Vagina (tissue), 2 donors: ENCODE measurements around the gene GATAD2B. TPM values are rescaled to one million over a fixed set of nuclear protein-coding genes. Genes with fewer than 3 reads are reported as not detected.

ENCODE experiments used
- DNase-seq, 2 donors: peaks; one replicate each; pipeline ENCODE4 v3.0.0-alpha.2; 2017; ENCODE audit errors: extremely low spot score in 2 of 2
- H3K27ac ChIP-seq: fragments of 200-600 bp; sonication (generic); one replicate; pipeline ENCODE4 v1.5.1; 2019
- H3K27me3 ChIP-seq: fragments of 200-600 bp; sonication (generic); one replicate; pipeline ENCODE4 v1.5.1; 2019
- H3K36me3 ChIP-seq, 2 donors: fragments of 200-600 bp; sonication (generic); one replicate each; pipeline ENCODE4 v1.5.1; 2017 to 2019
- H3K4me1 ChIP-seq: fragments of 200-600 bp; sonication (generic); one replicate; pipeline ENCODE4 v1.5.1; 2019
- H3K4me3 ChIP-seq, 2 donors: fragments of 200-600 bp; sonication (generic); 1 replicate in 1 of 2; 2 replicates in 1 of 2; pipeline ENCODE4 v1.5.1; 2016 to 2019
- H3K9me3 ChIP-seq: fragments of 200-600 bp; sonication (generic); one replicate; pipeline ENCODE4 v1.5.1; 2019
- POLR2A ChIP-seq, 2 donors: fragments of 450-650 bp; IDR thresholded peaks; one replicate each; pipeline ENCODE4 v1.6.1; 2017; ENCODE audit warnings: antibody characterized with exemption in 2 of 2, mild to moderate bottlenecking in 2 of 2, moderate library complexity in 2 of 2
- POLR2AphosphoS5 ChIP-seq, 2 donors: sonication (generic); formaldehyde crosslinking; IDR thresholded peaks; one replicate each; pipeline ENCODE4 v1.9.0; 2017; ENCODE audit warnings: antibody characterized with exemption in 2 of 2, mild to moderate bottlenecking in 2 of 2, low read depth in 1 of 2; ENCODE audit not compliant: insufficient read depth in 1 of 2
- intact Hi-C: fragments of 100-400 bp; cut with DNase I; formaldehyde crosslinking; loops from one replicate; pipeline ENCODE4 v1.15.1; 2023
- total RNA-seq: library from RNA; depleted of rRNA; stranded (reverse); fragments of >200 nt; gene quantifications from one replicate; pipeline ENCODE4 v1.2.3, GENCODE V29; 2016
- TF ChIP-seq, protein P1 (sequence below), 3 experiments: fragments of 450-650 bp in 2 of 3; fragments of 200-600 bp in 1 of 3; sonication (generic) in 1 of 3; IDR thresholded peaks; one replicate each; pipeline ENCODE4 v1.5.1; 2017 to 2019; ENCODE audit warnings: antibody characterized with exemption in 3 of 3, mild to moderate bottlenecking in 2 of 3, moderate library complexity in 2 of 3

Gene GATAD2B
- total RNA-seq, 1 donor from 2014 or later: 24.1 TPM

- TF ChIP-seq POLR2A (IDR thresholded peaks at IDR 0.05): no peak
- TF ChIP-seq, protein P1, sequence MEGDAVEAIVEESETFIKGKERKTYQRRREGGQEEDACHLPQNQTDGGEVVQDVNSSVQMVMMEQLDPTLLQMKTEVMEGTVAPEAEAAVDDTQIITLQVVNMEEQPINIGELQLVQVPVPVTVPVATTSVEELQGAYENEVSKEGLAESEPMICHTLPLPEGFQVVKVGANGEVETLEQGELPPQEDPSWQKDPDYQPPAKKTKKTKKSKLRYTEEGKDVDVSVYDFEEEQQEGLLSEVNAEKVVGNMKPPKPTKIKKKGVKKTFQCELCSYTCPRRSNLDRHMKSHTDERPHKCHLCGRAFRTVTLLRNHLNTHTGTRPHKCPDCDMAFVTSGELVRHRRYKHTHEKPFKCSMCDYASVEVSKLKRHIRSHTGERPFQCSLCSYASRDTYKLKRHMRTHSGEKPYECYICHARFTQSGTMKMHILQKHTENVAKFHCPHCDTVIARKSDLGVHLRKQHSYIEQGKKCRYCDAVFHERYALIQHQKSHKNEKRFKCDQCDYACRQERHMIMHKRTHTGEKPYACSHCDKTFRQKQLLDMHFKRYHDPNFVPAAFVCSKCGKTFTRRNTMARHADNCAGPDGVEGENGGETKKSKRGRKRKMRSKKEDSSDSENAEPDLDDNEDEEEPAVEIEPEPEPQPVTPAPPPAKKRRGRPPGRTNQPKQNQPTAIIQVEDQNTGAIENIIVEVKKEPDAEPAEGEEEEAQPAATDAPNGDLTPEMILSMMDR (IDR thresholded peaks at IDR 0.05): no peak
- TF ChIP-seq POLR2AphosphoS5 (IDR thresholded peaks at IDR 0.05; ENCODE audit: insufficient read depth in 1 of 2, low read depth in 1 of 2): no peak
- DNase-seq: no peak
- H3K9me3 ChIP-seq: no peaks in the 10 kb centered on the region
- no peak overlapping the region for H3K4me3 ChIP-seq
- no peaks in the 10 kb centered on the region for H3K27me3 ChIP-seq
- H3K27ac ChIP-seq: no peak overlapping the region
- intact Hi-C loops: no loop called here
- no peaks in the 10 kb centered on the region for H3K36me3 ChIP-seq
- peaks cover 23% of the 10 kb centered on the region for H3K4me1 ChIP-seq
Measured at GRCh38 chr1:153888533-153888932, 34.2 kb downstream of the GATAD2B start.

GRCh38 chr1:153886127-153886526, 36.6 kb downstream of the GATAD2B start:
- H3K4me1 ChIP-seq: peaks cover 43% of the 10 kb centered on the region
- no peak for DNase-seq
- no peaks in the 10 kb centered on the region for H3K27me3 ChIP-seq
- TF ChIP-seq, protein P1 (IDR thresholded peaks at IDR 0.05): no peak
- TF ChIP-seq POLR2A (IDR thresholded peaks at IDR 0.05) (no peak), POLR2AphosphoS5 (IDR thresholded peaks at IDR 0.05; ENCODE audit: insufficient read depth in 1 of 2, low read depth in 1 of 2) (no peak)
- no peaks in the 10 kb centered on the region for H3K9me3 ChIP-seq
- no peaks in the 10 kb centered on the region for H3K36me3 ChIP-seq
- no peak overlapping the region for H3K27ac ChIP-seq
- H3K4me3 ChIP-seq: no peak overlapping the region
- intact Hi-C loops: no loop called here

DNA sequence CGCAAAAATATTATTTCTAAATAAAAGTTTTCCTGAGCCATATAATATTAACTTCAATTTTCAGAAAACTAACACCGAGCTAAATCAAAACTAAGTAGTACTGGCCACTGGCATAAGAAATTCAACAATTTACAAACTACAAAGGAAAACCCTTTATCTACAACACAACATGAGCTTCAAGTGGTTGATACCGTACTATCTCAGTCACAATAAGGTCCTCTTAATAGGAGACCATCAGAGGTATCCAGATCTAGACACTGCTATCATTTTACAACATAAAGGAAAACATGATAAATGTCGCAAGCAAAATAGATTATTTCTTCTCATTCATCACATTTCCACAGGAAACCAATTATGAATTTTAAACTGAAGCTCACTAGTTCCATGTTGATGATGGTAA, 39.5 kb downstream of the GATAD2B start:
- intact Hi-C loops: no loop called here
- Histone ChIP-seq H3K4me1 (peaks cover 49% of the 10 kb centered on the region), H3K4me3 (no peak overlapping the region), H3K27me3 (no peaks in the 10 kb centered on the region), H3K36me3 (no peaks in the 10 kb centered on the region), H3K27ac (no peak overlapping the region), H3K9me3 (no peaks in the 10 kb centered on the region)
- TF ChIP-seq POLR2A (IDR thresholded peaks at IDR 0.05) (no peak), POLR2AphosphoS5 (IDR thresholded peaks at IDR 0.05; ENCODE audit: insufficient read depth in 1 of 2, low read depth in 1 of 2) (no peak)
- TF ChIP-seq, protein P1 (IDR thresholded peaks at IDR 0.05): no peak
- no peak for DNase-seq

- peak overlapping the region; percentile 39 for H3K27ac ChIP-seq
- intact Hi-C loops: no loop called here
Measured at GRCh38 chr1:153882296-153882912, 40.4 kb downstream of the GATAD2B start.

DNA sequence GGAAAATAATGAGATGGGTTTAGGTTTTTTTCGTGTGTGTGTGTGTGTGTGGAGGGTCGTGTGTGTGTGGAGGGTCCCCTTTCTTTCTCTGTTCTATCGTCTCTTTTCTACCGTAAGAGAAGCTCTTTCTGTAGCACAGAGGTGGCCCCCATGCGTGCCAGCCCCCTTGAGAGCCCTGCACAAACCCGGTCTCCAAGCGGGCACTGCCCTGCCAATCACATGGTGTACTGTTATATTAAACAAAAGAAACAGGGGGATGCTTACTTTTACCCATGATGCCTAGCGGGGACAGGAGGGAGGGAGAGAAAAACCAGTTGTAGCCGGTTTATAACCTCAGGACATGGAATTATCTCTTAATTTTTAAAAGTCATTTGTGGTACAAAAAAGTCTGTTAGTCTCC, 41.0 kb downstream of the GATAD2B start:
- intact Hi-C loops: no loop called here
- DNase-seq: no peak
- peak overlapping the region; percentile 39 for H3K27ac ChIP-seq
- no peaks in the 10 kb centered on the region for H3K36me3 ChIP-seq
- H3K9me3 ChIP-seq: no peaks in the 10 kb centered on the region
- H3K4me1 ChIP-seq: peaks cover 34% of the 10 kb centered on the region
- TF ChIP-seq, protein P1 (IDR thresholded peaks at IDR 0.05): no peak
- TF ChIP-seq POLR2AphosphoS5 (IDR thresholded peaks at IDR 0.05; ENCODE audit: insufficient read depth in 1 of 2, low read depth in 1 of 2) (no peak), POLR2A (IDR thresholded peaks at IDR 0.05) (no peak)
- no peaks in the 10 kb centered on the region for H3K27me3 ChIP-seq
- H3K4me3 ChIP-seq: no peak overlapping the region

More at GRCh38 chr1:153882296-153882912, 40.4 kb downstream of the GATAD2B start:
- Histone ChIP-seq H3K4me3 (no peak overlapping the region), H3K9me3 (no peaks in the 10 kb centered on the region), H3K4me1 (peaks cover 41% of the 10 kb centered on the region), H3K27me3 (no peaks in the 10 kb centered on the region), H3K36me3 (no peaks in the 10 kb centered on the region)
- TF ChIP-seq, protein P1 (IDR thresholded peaks at IDR 0.05): no peak
- TF ChIP-seq POLR2AphosphoS5 (IDR thresholded peaks at IDR 0.05; ENCODE audit: insufficient read depth in 1 of 2, low read depth in 1 of 2): no peak
- DNase-seq: no peak
